Activated CD8-positive, alpha-beta memory T cell treated with anti-CD3 and anti-CD28 coated beads for 48 hours (primary cell): ENCODE data around the gene PRSS37.
"Not testable (repeated sequence)": the region's sequence is repeated elsewhere in the genome, so short reads cannot be mapped to it uniquely, and the experiment has no call there.

ENCODE experiments used
- DNase-seq, 3 experiments: peaks; one replicate each; pipeline ENCODE4 v3.0.0-alpha.2; 2020; ENCODE audit warnings: low read depth in 2 of 3, low spot score in 2 of 3

PRSS37 gene, protein sequence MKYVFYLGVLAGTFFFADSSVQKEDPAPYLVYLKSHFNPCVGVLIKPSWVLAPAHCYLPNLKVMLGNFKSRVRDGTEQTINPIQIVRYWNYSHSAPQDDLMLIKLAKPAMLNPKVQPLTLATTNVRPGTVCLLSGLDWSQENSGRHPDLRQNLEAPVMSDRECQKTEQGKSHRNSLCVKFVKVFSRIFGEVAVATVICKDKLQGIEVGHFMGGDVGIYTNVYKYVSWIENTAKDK

DNA sequence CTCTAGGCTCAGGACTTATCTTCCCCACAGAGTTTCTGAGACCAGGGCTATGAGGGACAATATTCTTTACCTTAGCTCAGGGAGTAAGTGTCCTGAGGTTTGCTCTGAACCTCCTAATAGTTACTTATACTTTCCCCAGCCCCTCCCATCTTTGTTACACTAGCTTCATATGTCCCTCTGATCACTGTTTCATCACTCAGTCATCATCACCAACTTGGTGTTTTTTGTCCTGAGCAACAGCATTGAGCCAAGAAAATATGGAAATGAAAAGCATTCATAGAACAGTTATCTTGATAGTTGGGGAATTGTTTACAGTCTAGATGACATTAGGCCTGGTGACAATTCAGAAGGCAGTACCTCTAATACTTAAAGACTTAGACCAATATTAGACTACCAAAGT lies at the start of gene PRSS37:
Gene PRSS37 (minus strand): TSS at position 101 of the 400 bp plus-strand sequence. CDS start 436 bp downstream, outside the sequence.
- DNase-seq, result no peak

DNA sequence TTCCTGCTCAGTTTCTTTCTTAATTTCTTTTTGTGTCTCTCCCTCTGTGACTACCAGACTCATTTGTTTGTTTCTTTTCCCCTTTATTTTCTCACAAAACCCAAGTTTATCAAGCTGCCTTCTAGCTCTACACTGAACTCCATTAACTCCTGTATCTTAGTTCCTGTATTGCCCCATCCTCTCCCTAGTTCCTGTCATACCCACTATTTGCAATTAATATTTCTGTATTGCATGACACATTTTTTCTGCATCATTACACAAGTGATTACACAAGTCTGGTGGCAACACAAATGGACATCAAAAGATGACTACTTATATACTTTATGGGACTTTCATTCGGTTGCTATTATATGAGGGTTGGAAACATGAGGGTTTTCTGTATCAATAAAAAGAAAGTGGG lies 48.0 kb upstream of the PRSS37 start:
- no peak for DNase-seq

DNA sequence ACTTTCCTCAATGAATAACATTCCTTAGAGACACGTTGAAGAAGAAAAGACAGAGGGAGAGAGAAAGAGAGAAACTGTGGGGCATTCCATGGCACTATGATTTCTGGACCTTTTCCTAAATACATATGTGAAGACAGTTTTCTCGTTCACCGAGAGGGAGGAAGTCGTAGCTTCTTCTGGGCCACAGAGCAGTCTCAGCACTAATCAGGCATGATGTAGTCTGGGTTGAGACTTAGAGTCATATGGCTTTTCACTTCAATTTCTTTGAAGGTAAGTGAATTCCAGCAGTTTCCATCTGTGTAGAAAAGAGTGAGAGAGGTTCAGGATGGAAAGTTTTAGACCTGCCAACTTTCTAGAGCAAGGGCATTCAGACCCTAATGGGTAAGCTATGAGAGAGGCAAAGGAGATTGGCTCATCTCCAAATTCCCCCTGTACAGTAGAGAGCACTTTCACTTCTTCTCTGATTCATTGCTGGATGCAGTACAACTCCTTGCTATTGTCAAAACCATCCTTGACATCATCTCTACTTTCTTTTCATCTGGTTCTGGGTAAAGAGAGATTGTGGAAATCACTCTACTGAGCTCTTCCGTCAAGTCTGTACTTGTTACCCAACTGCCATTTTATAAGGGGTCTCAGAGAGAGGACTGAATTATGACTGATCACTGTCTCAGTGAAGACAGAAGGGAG lies 43.4 kb upstream of the PRSS37 start:
- DNase-seq, result no peak

DNA sequence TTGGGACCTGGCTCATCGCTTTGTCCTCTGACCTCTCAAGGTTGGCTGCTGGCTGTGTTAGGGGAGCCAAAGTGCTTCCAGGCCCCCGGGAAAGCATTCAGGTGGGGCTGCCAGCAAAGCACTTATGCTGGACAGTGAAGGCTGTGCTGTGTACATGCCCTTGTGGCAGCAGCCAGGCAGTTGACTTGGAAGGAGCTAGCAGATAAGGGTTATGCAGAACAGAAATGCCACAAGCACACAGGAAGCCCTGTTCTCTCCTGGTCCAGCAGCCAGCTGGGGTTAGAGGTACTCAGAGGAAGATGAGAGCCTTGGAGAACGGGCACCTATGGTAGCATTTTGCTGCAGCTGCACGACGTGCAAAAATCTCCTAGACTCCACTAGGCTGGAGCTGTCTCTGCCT lies 39.7 kb upstream of the PRSS37 start:
- DNase-seq, result no peak

DNA sequence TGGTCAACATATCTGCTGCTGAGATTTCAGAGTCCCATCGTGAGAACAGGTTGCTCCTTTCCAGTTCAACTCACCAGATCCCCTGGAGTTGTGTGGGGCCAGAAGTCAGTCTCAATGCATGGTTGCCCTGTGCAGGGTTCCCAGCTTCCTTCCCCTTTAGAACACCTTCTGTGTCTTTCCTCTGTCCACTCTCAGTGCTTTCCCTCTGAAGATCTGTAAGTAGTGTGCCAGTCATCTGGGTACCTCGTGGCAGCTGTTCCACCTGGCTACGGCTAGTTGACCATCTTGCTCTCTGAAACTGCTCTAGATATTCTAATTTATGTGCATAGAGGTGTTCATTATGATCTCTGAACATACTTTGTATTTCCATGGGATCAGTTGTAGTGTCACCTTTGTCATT lies 36.1 kb upstream of the PRSS37 start:
- DNase-seq, result no peak

DNA sequence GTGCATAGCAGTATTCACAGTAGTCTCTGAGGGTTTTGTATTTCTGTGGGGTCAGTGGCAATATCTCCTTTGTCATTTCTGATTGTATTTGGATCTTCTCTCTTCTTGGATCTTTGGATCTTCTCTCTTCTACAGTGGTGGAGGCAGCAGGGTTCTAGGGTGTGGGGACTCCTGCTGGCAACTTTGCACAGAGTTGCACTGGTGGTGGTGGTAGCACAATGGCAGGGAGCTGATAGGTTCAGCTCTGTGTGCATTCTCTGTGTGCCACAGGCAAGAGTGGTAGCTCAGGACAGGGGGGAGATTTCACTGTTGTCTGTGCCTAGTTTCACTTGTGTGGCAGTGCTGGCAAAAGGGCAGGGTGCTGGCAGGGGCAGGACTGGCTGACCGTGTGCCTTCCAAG lies 35.1 kb upstream of the PRSS37 start:
- DNase-seq, result no peak

DNA sequence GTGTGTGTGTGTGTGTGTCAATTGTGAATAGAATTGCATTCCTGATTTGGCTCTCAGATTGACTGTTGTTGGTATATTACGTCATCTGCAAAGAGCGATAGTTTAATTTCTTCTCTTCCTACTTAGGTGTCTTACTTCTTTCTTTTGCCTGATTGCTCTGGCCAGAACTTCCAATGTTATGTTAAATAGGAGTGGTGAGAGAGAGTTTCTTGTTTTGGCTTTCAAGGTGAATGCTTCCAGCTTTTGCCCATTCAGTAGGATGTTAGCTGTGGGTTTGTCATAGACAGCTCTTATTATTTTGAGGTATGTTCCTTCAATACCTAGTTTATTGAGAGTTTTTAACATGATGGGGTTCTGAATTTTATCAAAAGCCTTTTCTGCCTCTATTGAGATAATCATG lies 34.2 kb upstream of the PRSS37 start:
- DNase-seq, result no peak

DNA sequence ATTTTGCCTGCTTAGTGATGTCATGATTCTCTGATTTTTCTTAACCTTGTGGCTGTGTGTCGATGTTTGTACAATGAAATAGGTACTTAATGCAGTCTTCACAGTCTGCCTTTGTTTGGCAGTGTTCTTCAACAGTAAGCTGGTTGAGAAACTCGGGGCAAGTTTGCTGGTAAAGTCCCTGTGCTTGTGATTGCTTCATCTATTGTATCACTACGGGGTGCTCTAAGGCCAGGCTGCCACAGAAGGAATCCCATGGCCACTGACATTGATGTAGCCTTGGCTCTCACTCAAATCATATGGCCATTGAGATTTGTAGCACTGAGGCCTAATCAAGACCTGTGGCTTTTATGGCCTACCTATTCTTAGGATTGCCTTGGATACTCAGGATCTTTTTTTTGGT lies 33.5 kb upstream of the PRSS37 start:
- DNase-seq, result no peak

DNA sequence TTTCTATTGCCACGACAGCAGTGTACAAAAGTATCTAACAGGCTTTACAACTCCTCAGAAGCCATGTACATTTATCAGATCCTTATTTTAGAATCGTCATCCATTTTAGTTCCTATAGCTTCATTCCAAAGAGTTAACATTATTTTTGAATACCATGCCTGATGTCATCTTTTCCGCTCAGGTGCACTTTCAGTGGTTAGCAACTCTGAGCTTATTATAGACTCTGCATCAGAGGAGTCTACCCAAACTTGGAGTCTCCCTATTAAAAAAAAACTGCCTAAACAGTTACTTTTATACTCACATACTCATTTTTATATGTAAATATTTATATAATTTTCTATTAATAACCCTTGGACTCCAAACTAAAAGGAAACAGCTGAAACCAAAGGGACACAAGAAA lies 31.6 kb upstream of the PRSS37 start:
- DNase-seq, result no peak

DNA sequence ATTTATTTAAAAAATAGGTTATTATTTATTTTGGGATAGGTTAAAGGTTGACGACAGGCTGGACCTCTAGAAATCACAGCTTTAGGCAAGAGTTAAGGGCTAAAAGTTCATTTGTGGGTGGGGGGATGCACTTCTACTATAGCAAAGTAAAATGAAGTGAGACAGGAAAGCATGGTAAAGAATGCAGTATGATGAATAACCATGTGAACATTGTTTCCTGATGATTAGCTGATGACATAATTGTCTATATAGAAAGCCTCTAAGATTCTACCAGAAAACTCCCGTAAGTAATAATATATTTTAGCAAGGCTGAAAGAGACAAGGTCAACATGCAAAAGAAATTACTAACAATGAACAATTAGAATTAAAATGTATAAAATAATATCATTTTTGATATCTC lies 25.7 kb upstream of the PRSS37 start:
- no peak for DNase-seq

DNA sequence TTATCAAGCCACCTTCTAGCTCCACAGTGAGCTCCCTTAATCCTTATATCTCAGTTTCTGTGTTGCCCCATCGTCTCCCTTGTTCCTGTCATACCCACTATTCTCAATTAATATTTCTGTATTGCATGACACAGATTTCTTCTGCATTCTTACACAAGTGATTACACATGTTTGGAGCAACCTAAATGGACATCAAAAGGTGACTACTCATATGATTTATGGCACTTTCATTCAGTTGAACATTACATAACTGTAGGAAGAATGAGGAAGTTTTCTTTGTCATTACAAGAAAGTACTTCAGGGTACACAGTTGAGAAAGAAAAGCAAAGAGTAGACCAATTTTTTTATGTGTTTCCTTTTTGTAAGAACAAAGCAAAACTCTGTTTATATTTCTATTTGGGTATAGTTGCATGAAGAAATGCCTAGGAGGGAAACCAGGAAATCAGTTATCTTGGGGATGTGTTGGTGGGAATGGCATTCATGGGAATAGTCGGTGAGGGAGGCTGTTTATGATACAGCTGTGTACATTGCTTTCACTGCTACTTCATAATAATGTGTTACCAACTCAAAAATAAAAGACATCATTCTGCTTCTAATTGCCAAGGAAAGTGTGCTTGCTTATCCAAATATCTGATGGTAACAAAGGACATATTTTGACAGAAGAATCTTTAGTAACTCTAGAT lies 23.6 kb upstream of the PRSS37 start:
- DNase-seq, result no peak

DNA sequence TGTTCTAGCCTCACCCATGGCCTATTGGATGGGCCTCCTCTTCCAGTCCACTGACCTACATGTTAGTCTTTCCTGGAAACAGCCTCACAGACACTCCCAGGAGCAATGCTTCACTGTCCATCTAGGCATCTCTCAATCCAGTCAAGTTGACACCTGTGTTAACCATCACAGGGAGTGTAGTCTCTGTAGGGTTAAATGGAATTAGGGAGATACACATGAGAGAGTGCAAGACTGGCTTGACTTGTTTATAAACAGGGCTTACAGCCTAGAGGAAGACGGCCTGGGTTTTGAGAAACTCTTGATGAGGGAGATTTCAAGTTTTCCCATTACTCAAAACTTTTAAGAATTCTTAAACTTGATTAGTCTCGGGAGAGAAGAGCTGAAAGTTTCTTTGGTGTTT lies 18.9 kb upstream of the PRSS37 start:
- no peak for DNase-seq

DNA sequence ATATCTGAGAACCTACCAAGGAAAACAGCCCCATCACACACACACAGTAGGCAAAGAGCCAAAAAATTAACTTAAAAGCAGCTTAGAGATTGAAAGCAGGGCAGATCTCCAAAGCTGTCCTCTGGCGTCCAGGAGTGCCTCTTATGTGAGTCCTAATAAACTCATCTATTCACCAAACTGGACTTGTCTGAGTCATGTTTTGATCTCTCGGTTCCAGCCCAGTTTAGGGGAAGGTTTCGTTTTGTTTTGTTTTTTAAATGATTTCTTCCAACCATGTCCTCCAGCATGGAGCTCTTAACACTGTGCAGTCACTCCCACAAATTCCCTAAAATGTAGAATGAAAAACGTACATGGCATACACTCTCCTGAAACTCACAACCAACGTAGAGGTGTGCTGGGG lies 6.7 kb upstream of the PRSS37 start:
- no peak for DNase-seq

DNA sequence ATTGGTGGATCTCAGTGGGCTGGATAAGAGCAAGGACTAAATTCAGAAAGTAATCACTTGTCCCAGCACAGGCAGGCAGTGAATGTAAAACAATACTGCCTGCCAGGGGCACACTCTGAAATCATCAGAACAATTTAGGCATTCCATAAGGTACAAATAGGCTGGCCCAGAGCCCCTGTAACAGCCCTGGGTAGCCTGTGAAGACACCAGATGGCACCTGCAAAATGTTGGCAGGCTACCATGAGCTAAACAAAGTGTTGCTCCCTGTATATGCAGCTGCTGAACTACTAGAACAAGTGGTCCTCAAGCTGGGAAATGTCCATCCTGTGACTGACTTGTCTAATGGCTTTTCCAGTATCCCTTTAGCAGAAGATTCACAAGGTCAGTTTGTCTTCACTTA lies 3.0 kb upstream of the PRSS37 start:
- DNase-seq, result no peak

DNA sequence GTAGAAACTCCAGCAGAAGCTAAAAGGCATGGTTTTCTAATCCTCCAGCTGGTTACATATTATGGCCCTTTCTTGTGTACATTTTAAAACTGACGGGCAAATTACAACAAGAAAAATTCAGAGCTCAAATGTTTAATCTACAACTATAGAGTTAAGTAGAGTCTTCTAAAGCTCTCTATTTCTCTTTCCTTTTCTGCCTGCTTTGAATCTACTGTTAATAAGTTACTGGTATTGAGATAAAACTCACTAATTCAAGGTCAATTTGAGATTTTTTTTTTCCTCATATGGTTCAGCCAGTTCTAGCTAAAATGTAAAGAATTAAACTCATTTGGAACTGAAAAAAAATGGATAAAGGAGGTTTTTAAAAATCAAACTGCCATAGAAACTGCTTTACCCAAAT lies 1.6 kb upstream of the PRSS37 start:
- DNase-seq, result no peak

DNA sequence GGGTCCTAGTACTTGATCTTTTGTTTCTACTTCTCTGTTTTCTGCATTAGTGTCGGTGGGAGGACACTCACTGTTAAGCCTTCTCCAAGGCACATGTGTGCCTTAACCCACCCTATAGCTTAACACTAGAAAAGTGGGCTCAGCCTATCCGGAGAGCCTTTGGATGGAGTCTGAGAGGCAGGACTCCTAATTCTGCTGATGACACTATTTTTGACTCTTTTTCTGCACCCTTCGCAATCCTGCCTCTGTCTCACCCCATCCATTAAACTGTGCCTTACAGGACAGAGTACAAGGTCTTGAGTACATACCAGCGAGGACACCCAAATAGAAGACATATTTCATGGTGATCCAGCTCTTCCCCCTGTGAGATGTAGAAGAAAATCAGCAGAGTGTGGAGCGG lies 577 bp downstream of the PRSS37 start:
- DNase-seq, result no peak

DNA sequence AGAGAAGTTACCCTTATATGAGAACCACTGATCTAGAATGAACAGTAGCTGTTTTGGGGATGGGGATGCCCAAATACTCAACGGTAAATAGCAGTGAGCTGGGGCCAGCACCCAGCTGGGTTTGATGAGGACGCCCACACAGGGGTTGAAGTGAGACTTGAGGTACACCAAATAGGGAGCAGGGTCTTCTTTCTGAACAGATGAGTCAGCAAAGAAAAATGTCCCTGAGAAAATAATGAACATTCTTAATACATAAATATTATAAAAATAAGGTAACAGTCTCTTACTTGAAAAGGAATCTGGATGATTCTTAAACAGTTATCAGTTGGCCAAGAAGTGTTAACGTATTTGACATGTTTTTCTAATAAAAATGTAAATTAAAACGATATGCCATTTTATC lies 2.0 kb downstream of the PRSS37 start:
- DNase-seq, result no peak

DNA sequence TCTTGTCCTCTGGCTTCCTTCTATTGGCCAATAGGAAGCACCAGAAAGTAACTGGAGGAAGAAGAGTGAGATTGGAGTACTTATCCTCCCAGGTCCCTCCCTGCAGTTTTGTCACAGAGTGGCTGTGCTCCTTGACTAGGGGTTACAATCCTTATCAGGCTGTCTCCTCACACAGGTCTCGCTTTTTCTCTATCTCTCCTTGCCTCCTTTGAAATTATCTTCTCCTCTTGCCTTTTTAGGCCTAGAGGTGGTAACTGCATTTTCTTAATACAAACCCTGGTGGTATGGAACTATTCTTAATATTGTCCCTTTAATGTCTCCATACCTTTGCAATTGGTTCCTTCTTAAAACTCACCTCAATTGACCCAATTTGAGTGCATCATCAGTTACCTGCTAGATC lies 2.7 kb downstream of the PRSS37 start:
- no peak for DNase-seq

DNA sequence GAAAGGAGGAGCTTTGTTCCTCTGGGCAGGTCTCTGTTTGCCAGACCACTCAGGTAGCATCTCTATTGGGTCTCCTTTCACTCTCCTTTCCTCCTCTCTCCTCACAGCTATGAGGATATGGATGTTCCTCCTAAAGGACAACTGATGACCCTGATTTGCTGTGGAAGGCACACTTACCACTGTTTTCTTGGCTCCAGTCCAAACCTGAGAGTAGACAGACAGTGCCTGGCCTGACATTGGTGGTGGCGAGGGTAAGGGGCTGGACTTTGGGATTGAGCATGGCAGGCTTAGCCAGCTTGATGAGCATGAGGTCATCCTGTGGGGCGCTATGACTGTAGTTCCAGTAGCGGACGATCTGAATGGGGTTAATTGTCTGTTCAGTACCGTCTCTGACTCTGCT lies 3.6 kb downstream of the PRSS37 start:
- DNase-seq, result no peak

DNA sequence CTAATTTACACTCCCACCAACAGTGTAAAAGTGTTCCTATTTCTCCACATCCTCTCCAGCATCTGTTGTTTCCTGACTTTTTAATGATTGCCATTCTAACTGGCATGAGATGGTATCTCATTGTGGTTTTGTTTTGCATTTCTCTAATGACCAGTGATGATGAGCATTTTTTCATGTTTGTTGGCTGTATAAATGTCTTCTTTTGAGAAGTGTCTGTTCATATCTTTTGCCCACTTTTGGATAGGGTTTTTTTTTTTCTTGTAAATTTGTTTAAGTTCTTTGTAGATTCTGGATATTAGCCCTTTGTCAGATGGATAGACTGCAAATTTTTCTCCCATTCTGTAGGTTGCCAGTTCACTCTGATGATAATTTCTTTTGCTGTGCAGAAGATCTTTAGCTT lies 18.9 kb downstream of the PRSS37 start:
- DNase-seq, result not testable (repeated sequence)

DNA sequence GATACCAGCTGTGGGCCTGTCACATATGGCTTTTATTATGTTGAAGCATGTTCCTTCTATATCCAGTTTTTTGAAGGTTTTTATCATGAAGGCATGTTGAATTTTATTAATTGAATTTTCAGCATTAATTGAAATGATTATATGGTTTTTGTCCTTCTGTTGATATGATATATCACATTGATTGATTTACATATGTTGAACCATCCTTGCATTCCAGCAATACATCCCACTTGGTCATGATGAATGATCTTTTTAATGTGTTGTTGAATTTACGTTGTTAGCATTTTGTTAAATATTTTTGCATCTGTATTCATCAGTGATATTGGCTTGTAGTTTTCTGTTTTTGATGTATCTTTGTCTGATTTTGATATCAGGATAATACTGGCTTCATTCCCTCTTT lies 21.2 kb downstream of the PRSS37 start:
- DNase-seq, result no peak

DNA sequence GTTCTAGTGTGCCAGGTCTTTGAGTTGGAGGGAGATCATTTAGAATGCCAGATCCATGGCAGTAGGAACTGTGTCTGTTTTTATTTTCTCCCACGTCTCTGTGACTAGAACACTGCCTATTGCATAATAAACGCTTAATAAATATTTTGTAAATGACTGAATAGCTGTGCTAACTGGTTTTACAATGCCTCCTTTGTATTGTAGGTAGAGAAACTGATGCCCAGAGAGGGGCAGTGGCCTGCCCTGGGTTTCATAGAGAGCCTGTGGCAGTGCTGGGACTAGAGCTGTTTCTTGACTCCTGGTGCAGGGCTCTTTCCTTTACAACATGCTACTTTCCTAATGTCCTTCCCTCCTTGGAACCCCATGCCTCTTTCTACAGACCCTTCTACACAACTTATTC lies 48.8 kb downstream of the PRSS37 start:
- no peak for DNase-seq

DNA sequence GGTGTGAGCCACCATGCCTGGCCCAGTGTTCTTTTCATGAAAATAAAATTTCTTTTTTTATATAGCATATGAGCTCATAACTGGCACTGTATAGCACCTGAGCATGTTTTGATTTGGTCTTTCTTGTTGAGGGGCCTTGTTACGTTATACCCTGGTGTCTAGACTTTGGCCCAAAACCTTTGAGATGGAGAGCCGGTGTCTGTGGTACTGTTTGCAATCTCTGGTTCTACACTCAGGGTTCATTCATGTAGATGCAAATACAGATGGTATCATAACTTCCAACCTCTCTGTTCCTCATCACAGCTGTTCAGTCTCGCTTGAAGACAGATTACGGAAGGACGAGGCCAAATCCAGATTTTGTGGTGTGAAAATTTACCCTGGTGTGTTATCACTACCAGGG lies 51.4 kb downstream of the PRSS37 start, which contains the start of gene TAS2R5:
Gene TAS2R5 (plus strand): TSS at position 301 of the 400 bp plus-strand sequence. CDS start 145 bp downstream, outside the sequence.
- no peak for DNase-seq
